Measurements from ENCODE around the gene TSEN54.

- TF ChIP-seq POLR2A (IDR thresholded peaks at IDR 0.05) (no peak), CTCF (IDR thresholded peaks at IDR 0.05) (no peak)
Measured at GRCh38 chr17:75475144-75475835, 41.0 kb upstream of the TSEN54 start.
